GM21717 (cell line): Measurements from ENCODE around the gene PFKFB1.
"Not testable (repeated sequence)": the region's sequence is repeated elsewhere in the genome, so short reads cannot be mapped to it uniquely, and the experiment has no call there.

Source experiments
- ATAC-seq: cut with Tn5 transposase; IDR thresholded peaks from one replicate; pipeline ENCODE4 v1.9.1; 2021; ENCODE audit warnings: mild to moderate bottlenecking, moderate library complexity; ENCODE audit not compliant: unreplicated experiment

Gene PFKFB1

GRCh38 chrX:54994668-54995351 lies 822 bp upstream of the PFKFB1 start:
- no peak for ATAC-seq

DNA sequence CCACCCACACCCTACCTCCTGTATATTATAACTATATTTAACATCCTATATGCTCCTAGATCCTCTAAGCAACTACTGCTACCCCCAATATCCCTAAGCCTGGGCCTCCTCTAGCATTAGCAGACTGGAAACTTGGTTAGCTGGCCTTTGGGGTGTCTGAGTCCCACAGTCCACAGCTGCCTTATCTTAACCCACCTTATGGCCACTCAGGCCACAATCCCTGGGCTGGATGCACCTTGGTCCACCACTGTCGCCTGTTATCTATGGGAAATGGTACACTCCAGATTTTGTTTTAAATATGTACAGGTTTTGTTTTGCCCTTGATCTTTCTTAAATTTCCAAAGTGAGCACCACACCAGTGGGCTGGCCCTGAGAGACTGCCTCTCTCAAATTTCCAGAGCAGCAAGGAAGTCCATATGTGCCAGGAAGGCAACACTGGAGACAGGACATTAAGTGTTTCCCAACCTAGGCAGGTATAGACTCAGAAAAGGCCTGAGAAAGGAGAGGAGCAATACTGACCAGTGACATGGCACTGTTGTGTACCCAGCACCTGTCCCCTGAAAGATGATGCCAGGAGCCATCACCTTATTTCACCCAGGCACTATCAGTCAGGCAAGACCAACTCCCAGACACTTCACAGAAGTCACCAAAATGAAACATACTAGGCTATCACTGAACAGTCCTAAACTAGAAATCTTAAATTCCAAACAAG lies 921 bp downstream of the PFKFB1 start:
- ATAC-seq, result no peak

DNA sequence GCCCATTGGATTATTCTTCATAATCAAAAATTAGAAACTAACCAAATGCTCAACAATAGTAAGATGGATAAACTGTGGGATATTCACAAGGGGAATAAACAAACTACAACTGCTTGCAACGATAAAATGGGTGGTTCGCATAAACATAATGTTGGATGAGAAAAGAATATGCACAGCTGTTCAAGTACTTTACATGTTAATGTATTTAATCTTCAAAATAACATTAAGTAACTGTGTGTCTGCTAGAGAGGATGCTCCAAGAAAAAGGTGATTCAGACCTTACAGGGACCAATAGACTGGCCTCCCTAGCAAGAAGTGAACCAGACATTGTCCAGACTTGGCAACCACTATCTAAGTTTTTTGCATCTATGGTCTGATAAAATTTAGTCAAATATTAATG lies 2.3 kb downstream of the PFKFB1 start:
- no peak for ATAC-seq

- not testable (repeated sequence) for ATAC-seq
These were observed 10.7 kb downstream of the PFKFB1 start for GRCh38 chrX:54983306-54983705.

DNA sequence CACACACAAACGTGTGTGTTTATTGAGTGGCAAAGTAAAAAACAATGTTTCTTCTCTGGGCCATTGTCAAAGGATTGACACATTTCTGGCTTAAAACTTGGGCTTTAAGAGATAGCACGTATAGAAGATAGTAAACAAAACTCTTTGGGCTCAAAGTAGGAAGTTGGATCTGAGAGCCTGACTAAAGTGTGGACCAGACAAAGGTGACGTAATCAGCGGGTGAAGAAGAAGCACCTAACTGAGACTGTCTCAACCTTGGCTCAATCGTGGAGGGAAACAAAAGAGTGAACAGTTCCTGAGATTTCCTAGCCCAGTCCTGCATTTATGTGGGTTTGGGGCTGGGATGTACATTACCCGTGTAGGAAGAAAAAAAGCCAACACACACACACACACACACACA lies 13.7 kb downstream of the PFKFB1 start:
- ATAC-seq, result no peak

GRCh38 chrX:54979432-54979831 lies 14.6 kb downstream of the PFKFB1 start:
- ATAC-seq, result no peak

- no peak for ATAC-seq
These were observed 15.5 kb downstream of the PFKFB1 start for GRCh38 chrX:54978448-54978847.

- no peak for ATAC-seq
These were observed 16.6 kb downstream of the PFKFB1 start for GRCh38 chrX:54977387-54977786.

- ATAC-seq, result no peak
These were observed 29.1 kb downstream of the PFKFB1 start for GRCh38 chrX:54964766-54965497.

DNA sequence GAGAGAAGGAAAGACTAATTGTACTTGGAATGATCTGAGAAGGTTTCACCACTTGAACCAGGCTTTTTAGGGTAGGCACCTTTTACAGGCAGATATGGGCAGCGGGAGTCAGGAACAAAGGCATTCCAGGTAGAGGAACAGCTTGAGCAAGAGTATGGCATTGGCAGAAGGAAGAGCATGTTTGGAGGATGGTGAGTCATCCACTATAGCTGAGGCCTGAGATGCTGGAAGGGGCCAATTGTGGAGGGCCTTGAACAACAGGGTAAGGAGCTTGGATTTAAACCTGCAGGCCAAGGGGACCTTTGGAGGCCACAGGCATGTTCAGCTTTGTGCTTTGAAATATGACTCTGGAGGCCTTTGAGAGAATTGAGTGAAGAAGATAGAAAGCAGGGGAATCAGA lies 32.2 kb downstream of the PFKFB1 start:
- ATAC-seq, result no peak

- no peak for ATAC-seq
These were observed 43.1 kb downstream of the PFKFB1 start for GRCh38 chrX:54950730-54951375.

DNA sequence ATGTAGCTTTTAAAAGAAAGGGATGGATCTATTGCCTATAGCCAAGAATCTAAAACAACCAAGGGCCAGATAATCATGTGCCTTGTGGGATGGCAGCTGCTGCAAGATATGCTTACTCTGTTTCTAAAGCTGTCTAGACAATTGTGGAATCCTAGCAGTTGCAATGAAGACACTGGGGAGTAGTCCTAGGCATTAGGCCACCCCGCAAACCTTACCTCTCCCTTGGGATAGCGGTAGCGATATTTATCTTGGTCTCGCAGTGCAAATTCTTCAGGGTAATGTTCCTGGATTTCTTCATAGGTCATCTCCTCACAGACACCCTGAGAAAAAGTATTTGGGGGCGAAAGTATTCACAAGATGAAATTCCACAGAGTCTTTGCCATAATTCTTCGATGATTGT lies 48.8 kb downstream of the PFKFB1 start:
- ATAC-seq, result no peak

DNA sequence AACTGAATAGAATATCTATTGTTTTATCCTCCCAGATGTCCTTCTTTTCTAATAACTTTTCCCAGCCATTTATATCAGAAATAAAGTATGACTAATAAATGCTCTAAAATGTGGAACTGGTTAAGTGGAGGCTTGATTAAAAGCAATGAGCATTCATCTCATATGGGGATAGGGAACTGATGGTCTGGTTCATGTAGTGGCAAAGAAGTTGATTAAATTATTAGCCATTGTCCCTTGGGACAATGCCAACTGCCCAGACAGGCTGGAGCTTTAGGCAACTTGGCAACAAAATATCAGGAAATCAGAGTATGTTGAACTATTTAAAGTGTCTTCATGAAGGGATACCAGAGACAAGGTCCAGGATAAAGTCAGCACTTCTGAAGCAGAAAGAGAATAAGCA lies 49.2 kb downstream of the PFKFB1 start:
- ATAC-seq, result no peak

- ATAC-seq, result no peak
These were observed 56.6 kb downstream of the PFKFB1 start for GRCh38 chrX:54937416-54937815.

DNA sequence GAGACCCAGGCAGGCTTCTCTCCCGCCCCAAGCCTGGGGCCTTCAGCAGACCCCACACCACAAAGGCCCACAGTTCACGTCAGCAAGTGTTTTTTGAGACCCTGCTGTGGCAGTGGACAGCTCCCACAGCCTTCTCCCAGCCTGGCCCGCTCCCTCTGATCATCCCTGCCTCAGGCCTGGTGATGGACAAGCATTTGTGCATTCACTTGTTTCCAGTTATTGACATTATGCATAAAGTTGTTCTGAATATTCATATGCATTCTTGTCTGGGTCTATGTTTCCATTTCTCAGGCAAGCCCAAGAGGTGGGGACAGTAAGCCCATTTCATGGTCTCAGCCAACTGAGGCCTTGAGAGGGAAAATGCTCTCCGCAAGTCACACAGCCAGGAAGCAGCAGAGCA lies 58.7 kb downstream of the PFKFB1 start:
- no peak for ATAC-seq

DNA sequence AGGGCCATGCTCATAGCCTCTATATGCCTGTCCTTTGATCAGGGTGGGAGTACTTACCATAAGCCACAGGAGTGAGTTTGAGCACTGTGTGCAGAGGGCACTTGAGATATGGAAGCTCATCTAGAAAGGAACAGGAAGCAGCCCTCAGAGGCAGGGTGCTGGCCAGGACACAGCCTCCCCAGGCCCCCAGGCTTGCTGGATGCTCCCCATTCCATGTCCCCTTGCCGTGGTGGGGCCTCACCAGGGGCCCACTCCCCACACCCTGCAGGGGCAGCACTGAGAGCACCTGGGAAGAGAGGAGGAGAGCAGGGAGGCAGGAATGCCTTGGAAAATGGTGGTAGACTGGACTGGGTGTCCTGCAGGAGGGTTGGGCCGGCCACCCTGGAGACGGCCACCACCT lies 59.1 kb downstream of the PFKFB1 start:
- ATAC-seq, result no peak

- no peak for ATAC-seq
These were observed 59.9 kb downstream of the PFKFB1 start for GRCh38 chrX:54934058-54934457.

- ATAC-seq, result no peak
These were observed 60.7 kb downstream of the PFKFB1 start for GRCh38 chrX:54933150-54933826.

DNA sequence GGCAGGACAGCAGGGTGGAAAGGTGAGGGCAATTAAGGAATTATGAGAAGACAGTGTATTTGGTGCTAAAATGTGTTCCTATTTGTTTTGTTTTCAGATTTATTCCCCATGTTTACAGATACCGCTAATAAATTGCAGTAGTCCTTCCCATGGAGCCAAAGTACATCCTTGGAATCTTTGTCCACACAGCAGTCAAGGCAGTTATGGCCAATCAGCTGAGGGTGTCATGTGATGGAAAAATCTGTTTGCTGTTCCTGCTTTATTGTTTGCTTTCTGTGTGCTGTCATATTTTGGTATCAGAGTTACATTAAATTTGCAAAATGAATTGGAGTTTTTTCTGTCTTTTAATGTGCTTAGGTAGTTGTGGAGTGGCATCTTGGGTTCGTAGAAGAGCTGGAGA lies 62.9 kb downstream of the PFKFB1 start:
- ATAC-seq, result no peak

- ATAC-seq, result no peak
These were observed 63.5 kb downstream of the PFKFB1 start for GRCh38 chrX:54930291-54931049.
